ENCODE measurements around the gene KIR3DL3.
"Not testable (repeated sequence)": the region's sequence is repeated elsewhere in the genome, so short reads cannot be mapped to it uniquely, and the experiment has no call there.

KIR3DL3 gene

GRCh38 chr19:54738715-54739114 is 14.5 kb downstream of the KIR3DL3 start:
- DNase-seq, result no peak
- Histone ChIP-seq H3K27me3 (replicated peaks) (no peaks in the 10 kb centered on the region), H3K4me3 (ENCODE audit: low read depth, low read length) (no peak overlapping the region), H3K27ac (no peak overlapping the region), H3K36me3 (replicated peaks) (no peaks in the 10 kb centered on the region)
- in situ Hi-C loops (cut with HindIII; ENCODE audit: low pct_ligation_motif_present, low sequenced_read_pairs), result no loop called here
- no peak for TF ChIP-seq CTCF (IDR thresholded peaks at IDR 0.05; ENCODE audit: low read depth, low read length, missing control alignments)

GRCh38 chr19:54739587-54740497 is 15.6 kb downstream of the KIR3DL3 start:
- H3K27me3 ChIP-seq (replicated peaks), result no peaks in the 10 kb centered on the region
- no peaks in the 10 kb centered on the region for H3K36me3 ChIP-seq (replicated peaks)
- H3K27ac ChIP-seq, result no peak overlapping the region
- no peak for DNase-seq
- H3K4me3 ChIP-seq (ENCODE audit: low read depth, low read length), result no peak overlapping the region
- TF ChIP-seq CTCF (IDR thresholded peaks at IDR 0.05; ENCODE audit: low read depth, low read length, missing control alignments), result no peak
- in situ Hi-C loops (cut with HindIII; ENCODE audit: low pct_ligation_motif_present, low sequenced_read_pairs), result no loop called here

- DNase-seq; in situ Hi-C loops (cut with HindIII; ENCODE audit: low pct_ligation_motif_present, low sequenced_read_pairs); H3K27me3 ChIP-seq (replicated peaks); H3K36me3 ChIP-seq (replicated peaks); H3K27ac ChIP-seq; H3K4me3 ChIP-seq (ENCODE audit: low read depth, low read length): not testable (repeated sequence)
These were observed 17.7 kb downstream of the KIR3DL3 start for GRCh38 chr19:54741950-54742349.

- H3K27ac ChIP-seq; H3K4me3 ChIP-seq (ENCODE audit: low read depth, low read length); DNase-seq; H3K27me3 ChIP-seq (replicated peaks); H3K36me3 ChIP-seq (replicated peaks); in situ Hi-C loops (cut with HindIII; ENCODE audit: low pct_ligation_motif_present, low sequenced_read_pairs): not testable (repeated sequence)
These were observed 19.8 kb downstream of the KIR3DL3 start for GRCh38 chr19:54744080-54744479.

- H3K4me3 ChIP-seq (ENCODE audit: low read depth, low read length); H3K36me3 ChIP-seq (replicated peaks); H3K27ac ChIP-seq; in situ Hi-C loops (cut with HindIII; ENCODE audit: low pct_ligation_motif_present, low sequenced_read_pairs); H3K27me3 ChIP-seq (replicated peaks); DNase-seq: not testable (repeated sequence)
These were observed 23.5 kb downstream of the KIR3DL3 start for GRCh38 chr19:54747614-54748322.

GRCh38 chr19:54750276-54750675 is 26.0 kb downstream of the KIR3DL3 start:
- in situ Hi-C loops (cut with HindIII; ENCODE audit: low pct_ligation_motif_present, low sequenced_read_pairs); H3K4me3 ChIP-seq (ENCODE audit: low read depth, low read length); H3K27me3 ChIP-seq (replicated peaks); DNase-seq; H3K36me3 ChIP-seq (replicated peaks); H3K27ac ChIP-seq: not testable (repeated sequence)

GRCh38 chr19:54756204-54757110 is 32.2 kb downstream of the KIR3DL3 start:
- H3K36me3 ChIP-seq (replicated peaks); H3K27ac ChIP-seq; H3K27me3 ChIP-seq (replicated peaks); DNase-seq; H3K4me3 ChIP-seq (ENCODE audit: low read depth, low read length); in situ Hi-C loops (cut with HindIII; ENCODE audit: low pct_ligation_motif_present, low sequenced_read_pairs): not testable (repeated sequence)

- DNase-seq; in situ Hi-C loops (cut with HindIII; ENCODE audit: low pct_ligation_motif_present, low sequenced_read_pairs); H3K4me3 ChIP-seq (ENCODE audit: low read depth, low read length); H3K27me3 ChIP-seq (replicated peaks); H3K36me3 ChIP-seq (replicated peaks); H3K27ac ChIP-seq: not testable (repeated sequence)
These were observed 34.3 kb downstream of the KIR3DL3 start for GRCh38 chr19:54758577-54758976.

GRCh38 chr19:54764219-54764618 is 40.0 kb downstream of the KIR3DL3 start:
- H3K36me3 ChIP-seq (replicated peaks); H3K27me3 ChIP-seq (replicated peaks); H3K27ac ChIP-seq; DNase-seq; in situ Hi-C loops (cut with HindIII; ENCODE audit: low pct_ligation_motif_present, low sequenced_read_pairs); H3K4me3 ChIP-seq (ENCODE audit: low read depth, low read length): not testable (repeated sequence)

- DNase-seq; in situ Hi-C loops (cut with HindIII; ENCODE audit: low pct_ligation_motif_present, low sequenced_read_pairs); H3K27me3 ChIP-seq (replicated peaks); H3K36me3 ChIP-seq (replicated peaks); H3K27ac ChIP-seq; H3K4me3 ChIP-seq (ENCODE audit: low read depth, low read length): not testable (repeated sequence)
These were observed 42.2 kb downstream of the KIR3DL3 start for GRCh38 chr19:54766464-54766863.

GRCh38 chr19:54769646-54770045 is 45.4 kb downstream of the KIR3DL3 start, which contains the start of gene KIR2DL1:
Gene KIR2DL1, plus strand, starts transcription at chr19:54769793. Its CDS starts 58 bp downstream, at chr19:54769851.
- DNase-seq; H3K4me3 ChIP-seq (ENCODE audit: low read depth, low read length); in situ Hi-C loops (cut with HindIII; ENCODE audit: low pct_ligation_motif_present, low sequenced_read_pairs); H3K27ac ChIP-seq; H3K36me3 ChIP-seq (replicated peaks); H3K27me3 ChIP-seq (replicated peaks): not testable (repeated sequence)

Data from brain microvascular endothelial cell (primary cell).